IPS DF 6.9 (cell line): ENCODE results near the gene CD48.
"Not testable (repeated sequence)": the region's sequence is repeated elsewhere in the genome, so short reads cannot be mapped to it uniquely, and the experiment has no call there.

Experiments used
- DNase-seq: peaks from one replicate; pipeline ENCODE4 v3.0.0-alpha.2; 2013; ENCODE audit warnings: low read depth, low spot score
- H3K27ac ChIP-seq: one replicate; pipeline ENCODE4 v1.5.1; 2013; ENCODE audit warnings: low read length, control low read depth
- H3K27me3 ChIP-seq: 2 replicates; pipeline ENCODE4 v1.6.1; 2013; ENCODE audit warnings: mild to moderate bottlenecking, low read length; ENCODE audit not compliant: control insufficient read depth, insufficient read depth
- H3K36me3 ChIP-seq: 2 replicates; pipeline ENCODE4 v1.6.1; 2013; ENCODE audit warnings: low read length; ENCODE audit not compliant: control insufficient read depth, insufficient read depth
- H3K4me1 ChIP-seq: 2 replicates; pipeline ENCODE4 v1.6.1; 2013; ENCODE audit warnings: low read length; ENCODE audit not compliant: control insufficient read depth, insufficient read depth
- H3K4me3 ChIP-seq: 2 replicates; pipeline ENCODE4 v1.5.1; 2013; ENCODE audit warnings: mild to moderate bottlenecking, low read length
- H3K9me3 ChIP-seq: 2 replicates; pipeline ENCODE4 v1.6.1; 2013; ENCODE audit warnings: low read length, inconsistent platforms; ENCODE audit not compliant: control insufficient read depth, insufficient read depth
- WGBS: extraction: QIAGEN DNeasy Blood & Tissue Kit; methylation state at CpG from one replicate; pipeline ENCODE4 v1.1.7; 2013; ENCODE audit warnings: mixed read lengths, missing lambda C conversion rate; ENCODE audit not compliant: insufficient read length, insufficient coverage; 5-methylcytosine and 5-hydroxymethylcytosine counted together

Gene CD48

GRCh38 chr1:160653620-160654016 is 58.0 kb downstream of the CD48 start:
- no peak overlapping the region for H3K27ac ChIP-seq
- no peak overlapping the region for H3K4me3 ChIP-seq

GRCh38 chr1:160652924-160653619 is 58.5 kb downstream of the CD48 start:
- WGBS = no CpG with 5 or more reads among the region's 9 CpGs
- Histone ChIP-seq H3K4me3 (no peak overlapping the region), H3K9me3 (no peaks in the 10 kb centered on the region), H3K27ac (no peak overlapping the region), H3K27me3 (no peaks in the 10 kb centered on the region), H3K4me1 (peaks cover 2% of the 10 kb centered on the region; the same call in 1 of the 2 replicates), H3K36me3 (no peaks in the 10 kb centered on the region)
- DNase-seq = no peak

More at GRCh38 chr1:160653620-160654016, 58.0 kb downstream of the CD48 start:
- DNase-seq = no peak
- Histone ChIP-seq H3K9me3 (no peaks in the 10 kb centered on the region), H3K36me3 (no peaks in the 10 kb centered on the region), H3K4me1 (peaks cover 2% of the 10 kb centered on the region; the same call in 1 of the 2 replicates), H3K27me3 (no peaks in the 10 kb centered on the region)
- no CpG with 5 or more reads among the region's 2 CpGs for WGBS

GRCh38 chr1:160652065-160652641 is 59.5 kb downstream of the CD48 start:
- H3K9me3 ChIP-seq, H3K4me1 ChIP-seq, H3K4me3 ChIP-seq, H3K27me3 ChIP-seq, H3K36me3 ChIP-seq, H3K27ac ChIP-seq: not testable (repeated sequence)
- no CpG with 5 or more reads among the region's 8 CpGs for WGBS
- DNase-seq = peak; percentile 63

GRCh38 chr1:160651433-160652064 is 60.1 kb downstream of the CD48 start:
- no peaks in the 10 kb centered on the region for H3K27me3 ChIP-seq
- no peak overlapping the region for H3K4me3 ChIP-seq
- WGBS = no CpG with 5 or more reads among the region's 1 CpG
- DNase-seq = no peak
- no peaks in the 10 kb centered on the region for H3K36me3 ChIP-seq
- H3K4me1 ChIP-seq = peaks cover 2% of the 10 kb centered on the region; the same call in 1 of the 2 replicates
- no peaks in the 10 kb centered on the region for H3K9me3 ChIP-seq
- H3K27ac ChIP-seq = no peak overlapping the region

GRCh38 chr1:160647329-160647720 is 64.3 kb downstream of the CD48 start:
- H3K27me3 ChIP-seq = no peaks in the 10 kb centered on the region
- H3K4me3 ChIP-seq = no peak overlapping the region
- no peaks in the 10 kb centered on the region for H3K36me3 ChIP-seq
- H3K27ac ChIP-seq = no peak overlapping the region
- no CpG with 5 or more reads among the region's 3 CpGs for WGBS
- no peak for DNase-seq
- peaks cover 2% of the 10 kb centered on the region; the same call in 1 of the 2 replicates for H3K4me1 ChIP-seq
- no peaks in the 10 kb centered on the region for H3K9me3 ChIP-seq

- Histone ChIP-seq H3K27me3 (no peaks in the 10 kb centered on the region), H3K9me3 (no peaks in the 10 kb centered on the region), H3K4me1 (peaks cover 2% of the 10 kb centered on the region; the same call in 1 of the 2 replicates), H3K36me3 (no peaks in the 10 kb centered on the region), H3K27ac (no peak within 1 kb of the TSS), H3K4me3 (no peak within 1 kb of the TSS)
- WGBS = no CpG with 5 or more reads among the region's 11 CpGs
- DNase-seq = no peak
Measured at GRCh38 chr1:160646711-160647328, 64.8 kb downstream of the CD48 start, which contains the start of gene SLAMF1. Gene SLAMF1, minus strand, starts transcription at chr1:160647044. Its CDS starts 99 bp downstream, at chr1:160646945.

- DNase-seq = no peak
- WGBS = no CpG with 5 or more reads among the region's 1 CpG
- Histone ChIP-seq H3K4me3 (no peak overlapping the region), H3K36me3 (no peaks in the 10 kb centered on the region), H3K27ac (no peak overlapping the region), H3K27me3 (no peaks in the 10 kb centered on the region), H3K4me1 (peaks cover under 1% of the 10 kb centered on the region; the same call in 1 of the 2 replicates), H3K9me3 (no peaks in the 10 kb centered on the region)
Measured at GRCh38 chr1:160646180-160646579, 65.4 kb downstream of the CD48 start.

- WGBS = no CpG with 5 or more reads among the region's 13 CpGs
- Histone ChIP-seq H3K4me1 (no peaks in the 10 kb centered on the region), H3K27me3 (no peaks in the 10 kb centered on the region), H3K36me3 (no peaks in the 10 kb centered on the region), H3K9me3 (no peaks in the 10 kb centered on the region), H3K4me3 (no peak overlapping the region), H3K27ac (no peak overlapping the region)
- no peak for DNase-seq
Measured at GRCh38 chr1:160645386-160646130, 66.1 kb downstream of the CD48 start.

GRCh38 chr1:160644399-160644798 is 67.2 kb downstream of the CD48 start:
- no peaks in the 10 kb centered on the region for H3K9me3 ChIP-seq
- H3K4me3 ChIP-seq = no peak overlapping the region
- no peaks in the 10 kb centered on the region for H3K4me1 ChIP-seq
- no peaks in the 10 kb centered on the region for H3K27me3 ChIP-seq
- H3K27ac ChIP-seq = no peak overlapping the region
- DNase-seq = no peak
- no peaks in the 10 kb centered on the region for H3K36me3 ChIP-seq

- Histone ChIP-seq H3K4me3 (no peak overlapping the region), H3K9me3 (no peaks in the 10 kb centered on the region), H3K4me1 (no peaks in the 10 kb centered on the region), H3K27me3 (no peaks in the 10 kb centered on the region), H3K36me3 (no peaks in the 10 kb centered on the region), H3K27ac (no peak overlapping the region)
- WGBS = no CpG with 5 or more reads among the region's 5 CpGs
- no peak for DNase-seq
Measured at GRCh38 chr1:160643138-160643537, 68.5 kb downstream of the CD48 start.
